SU-DHL-6 (cell line): ENCODE data around the gene SYT9.

Experiments
- H2AFZ ChIP-seq: fragments of 200-600 bp; sonication (generic); 2 replicates; pipeline ENCODE4 v1.6.1; 2014; ENCODE audit warnings: low read depth, mild to moderate bottlenecking, moderate library complexity, mixed read lengths, antibody characterized with exemption, low read length; ENCODE audit not compliant: severe bottlenecking
- H3F3A ChIP-seq: fragments of 200-600 bp; shearing (Covaris generic); 2 replicates; pipeline ENCODE4 v1.6.0; 2016; ENCODE audit warnings: antibody characterized with exemption, mild to moderate bottlenecking; ENCODE audit not compliant: insufficient read depth
- H3K27ac ChIP-seq: fragments of 200-600 bp; sonication (generic); 2 replicates; pipeline ENCODE4 v1.5.1; 2016; ENCODE audit warnings: low read depth, mild to moderate bottlenecking, low read length, moderate library complexity, mixed read lengths
- H3K27me3 ChIP-seq: fragments of 200-600 bp; sonication (generic), shearing (Covaris generic); 2 replicates; pipeline ENCODE4 v1.6.0; 2014; ENCODE audit warnings: mild to moderate bottlenecking, low read length
- H3K36me3 ChIP-seq: fragments of 200-600 bp; sonication (generic); 2 replicates; pipeline ENCODE4 v1.6.1; 2014; ENCODE audit warnings: mild to moderate bottlenecking, low read length, mixed read lengths
- H3K4me2 ChIP-seq: fragments of 300-600, 200-600 bp; shearing (Covaris generic), sonication (generic); 2 replicates; pipeline ENCODE4 v1.6.0; 2014; ENCODE audit warnings: low read length, low read depth, mild to moderate bottlenecking; ENCODE audit not compliant: poor library complexity, severe bottlenecking
- H3K4me3 ChIP-seq: fragments of 200-600 bp; sonication (generic); 2 replicates; pipeline ENCODE4 v1.5.1; 2014; ENCODE audit warnings: antibody characterized with exemption, low read length, mild to moderate bottlenecking, mixed read lengths; ENCODE audit not compliant: insufficient read depth, poor library complexity, severe bottlenecking
- H3K79me2 ChIP-seq: fragments of 200-600 bp; sonication (generic); 2 replicates; pipeline ENCODE4 v1.6.1; 2014; ENCODE audit warnings: mild to moderate bottlenecking, low read length, moderate library complexity; ENCODE audit not compliant: insufficient read depth
- H3K9ac ChIP-seq: fragments of 200-600 bp; sonication (generic); 2 replicates; pipeline ENCODE4 v1.7.0; 2014; ENCODE audit warnings: mild to moderate bottlenecking, low read length
- H3K9me2 ChIP-seq: fragments of 200-600 bp; sonication (generic); replicated peaks from 2 replicates; pipeline ENCODE4 v1.6.1; 2014; ENCODE audit warnings: low read length; ENCODE audit not compliant: insufficient read depth
- H3K9me3 ChIP-seq: fragments of 200-600 bp; sonication (generic); 2 replicates; pipeline ENCODE4 v1.6.1; 2014; ENCODE audit warnings: low read length, mixed read lengths; ENCODE audit not compliant: insufficient read depth
- H4K20me1 ChIP-seq: fragments of 200-600 bp; sonication (generic); 2 replicates; pipeline ENCODE4 v1.6.1; 2014; ENCODE audit warnings: low read depth, mild to moderate bottlenecking, antibody characterized with exemption, low read length, moderate library complexity, mixed read lengths
- EZH2phosphoT487 ChIP-seq: fragments of 200-600 bp; sonication (generic), shearing (Covaris generic); conservative IDR thresholded peaks from 2 replicates; pipeline ENCODE4 v1.6.1; 2018; ENCODE audit warnings: mild to moderate bottlenecking, antibody characterized with exemption, low read length, moderate library complexity, mixed read lengths
- TF ChIP-seq, protein P1 (sequence below): fragments of 200-600 bp; sonication (generic); IDR thresholded peaks from one replicate; pipeline ENCODE4 v1.5.1; 2017; ENCODE audit warnings: antibody characterized with exemption, mild to moderate bottlenecking, low read length, moderate library complexity; ENCODE audit not compliant: insufficient read depth, poor library complexity, severe bottlenecking

Gene SYT9

DNA sequence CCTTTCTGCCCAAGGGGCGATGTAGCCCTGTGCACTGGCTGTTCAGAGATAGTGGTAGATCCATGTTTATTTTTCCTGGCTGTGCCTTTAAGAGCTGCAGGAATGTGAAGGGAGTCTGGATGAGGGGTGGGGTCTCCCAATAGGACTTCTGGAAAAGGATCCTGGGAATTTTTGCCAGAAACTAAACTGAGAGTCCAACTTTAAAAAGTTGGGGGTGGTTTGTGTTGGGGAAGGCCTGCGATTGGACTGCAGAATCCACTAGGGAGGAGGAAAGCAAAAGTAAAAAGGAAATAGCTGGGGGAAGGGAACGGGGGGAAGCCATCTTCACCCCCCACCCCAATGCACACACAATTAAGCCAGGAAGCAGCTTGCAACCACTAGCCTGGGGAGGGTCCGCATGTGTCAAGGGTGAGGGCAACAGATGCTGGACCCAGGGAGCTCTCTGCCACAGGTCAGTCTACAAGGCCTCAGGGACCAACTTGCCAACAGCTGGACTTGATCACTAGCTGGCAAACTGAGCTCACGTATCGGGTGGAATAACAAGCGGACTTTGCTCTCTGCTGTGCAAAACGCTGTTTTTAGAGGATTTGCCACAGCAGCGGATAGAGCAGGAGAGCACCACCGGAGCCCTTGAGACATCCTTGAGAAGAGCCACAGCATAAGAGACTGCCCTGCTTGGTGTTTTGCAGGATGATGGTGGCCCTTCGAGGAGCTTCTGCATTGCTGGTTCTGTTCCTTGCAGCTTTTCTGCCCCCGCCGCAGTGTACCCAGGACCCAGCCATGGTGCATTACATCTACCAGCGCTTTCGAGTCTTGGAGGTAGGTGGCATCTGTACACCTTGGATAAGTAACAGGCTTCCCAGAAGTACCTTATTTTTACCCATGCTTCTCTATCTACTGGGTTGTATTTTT lies 233.7 kb downstream of the SYT9 start, which contains the start of gene OLFML1:
Gene OLFML1 (plus strand): TSS at position 321 of the 912 bp plus-strand sequence. CDS start 370 bp downstream, at position 691.
- Histone ChIP-seq H3K9me3 (no peaks in the 10 kb centered on the region), H3K9ac (no peak within 1 kb of the TSS), H4K20me1 (no peaks in the 10 kb centered on the region), H3K9me2 (no peaks in the 10 kb centered on the region), H3K27me3 (no peaks in the 10 kb centered on the region), H3K36me3 (no peaks in the 10 kb centered on the region), H3K4me2 (no peak within 1 kb of the TSS), H3F3A (no peaks in the 10 kb centered on the region), H3K4me3 (no peak within 1 kb of the TSS), H3K79me2 (no peaks in the 10 kb centered on the region), H2AFZ (no peak within 1 kb of the TSS), H3K27ac (no peak within 1 kb of the TSS)
- no peak for TF ChIP-seq EZH2phosphoT487

DNA sequence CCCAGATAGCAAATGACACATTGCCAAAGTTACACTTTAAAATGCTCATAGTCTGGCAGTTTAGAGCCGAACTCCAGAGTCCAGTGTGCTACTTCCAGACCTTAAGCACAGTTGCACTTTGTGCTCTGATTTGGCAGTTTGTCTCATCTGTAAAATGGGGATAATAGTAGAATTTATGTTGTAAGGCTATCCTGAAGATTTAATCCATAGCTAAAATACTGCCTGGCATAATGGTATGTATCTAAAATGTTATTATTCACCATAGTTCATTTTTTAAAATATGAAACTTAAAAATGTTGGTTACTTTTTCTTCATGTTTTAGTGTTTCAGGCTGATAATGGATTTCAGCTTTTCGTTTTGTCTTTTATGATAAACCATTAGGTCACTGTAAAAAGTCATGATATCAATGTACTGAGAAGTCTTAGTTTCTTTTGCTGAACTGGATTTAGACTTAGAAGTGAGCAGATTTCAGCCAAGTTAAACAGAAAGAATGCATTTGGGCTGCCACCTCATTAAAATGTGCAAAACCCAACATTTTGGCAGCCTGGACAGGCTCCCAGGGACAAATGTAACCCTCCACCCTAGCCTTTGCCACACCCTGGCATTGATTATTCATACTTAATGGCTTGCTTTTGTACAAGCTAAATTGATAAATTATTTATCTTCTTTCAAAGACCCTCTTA lies 234.5 kb downstream of the SYT9 start:
- H3K27me3 ChIP-seq, result no peaks in the 10 kb centered on the region
- H4K20me1 ChIP-seq, result no peaks in the 10 kb centered on the region
- H3K9ac ChIP-seq, result no peak overlapping the region
- no peaks in the 10 kb centered on the region for H3K79me2 ChIP-seq
- H3K27ac ChIP-seq, result no peak overlapping the region
- H3K9me2 ChIP-seq, result no peaks in the 10 kb centered on the region
- H3K4me2 ChIP-seq, result no peak overlapping the region
- H3K9me3 ChIP-seq, result no peaks in the 10 kb centered on the region
- no peak overlapping the region for H2AFZ ChIP-seq
- H3K4me3 ChIP-seq, result no peak overlapping the region
- H3F3A ChIP-seq, result no peaks in the 10 kb centered on the region
- H3K36me3 ChIP-seq, result no peaks in the 10 kb centered on the region
- TF ChIP-seq, protein P1, sequence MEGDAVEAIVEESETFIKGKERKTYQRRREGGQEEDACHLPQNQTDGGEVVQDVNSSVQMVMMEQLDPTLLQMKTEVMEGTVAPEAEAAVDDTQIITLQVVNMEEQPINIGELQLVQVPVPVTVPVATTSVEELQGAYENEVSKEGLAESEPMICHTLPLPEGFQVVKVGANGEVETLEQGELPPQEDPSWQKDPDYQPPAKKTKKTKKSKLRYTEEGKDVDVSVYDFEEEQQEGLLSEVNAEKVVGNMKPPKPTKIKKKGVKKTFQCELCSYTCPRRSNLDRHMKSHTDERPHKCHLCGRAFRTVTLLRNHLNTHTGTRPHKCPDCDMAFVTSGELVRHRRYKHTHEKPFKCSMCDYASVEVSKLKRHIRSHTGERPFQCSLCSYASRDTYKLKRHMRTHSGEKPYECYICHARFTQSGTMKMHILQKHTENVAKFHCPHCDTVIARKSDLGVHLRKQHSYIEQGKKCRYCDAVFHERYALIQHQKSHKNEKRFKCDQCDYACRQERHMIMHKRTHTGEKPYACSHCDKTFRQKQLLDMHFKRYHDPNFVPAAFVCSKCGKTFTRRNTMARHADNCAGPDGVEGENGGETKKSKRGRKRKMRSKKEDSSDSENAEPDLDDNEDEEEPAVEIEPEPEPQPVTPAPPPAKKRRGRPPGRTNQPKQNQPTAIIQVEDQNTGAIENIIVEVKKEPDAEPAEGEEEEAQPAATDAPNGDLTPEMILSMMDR, result no peak
- no peak for TF ChIP-seq EZH2phosphoT487

DNA sequence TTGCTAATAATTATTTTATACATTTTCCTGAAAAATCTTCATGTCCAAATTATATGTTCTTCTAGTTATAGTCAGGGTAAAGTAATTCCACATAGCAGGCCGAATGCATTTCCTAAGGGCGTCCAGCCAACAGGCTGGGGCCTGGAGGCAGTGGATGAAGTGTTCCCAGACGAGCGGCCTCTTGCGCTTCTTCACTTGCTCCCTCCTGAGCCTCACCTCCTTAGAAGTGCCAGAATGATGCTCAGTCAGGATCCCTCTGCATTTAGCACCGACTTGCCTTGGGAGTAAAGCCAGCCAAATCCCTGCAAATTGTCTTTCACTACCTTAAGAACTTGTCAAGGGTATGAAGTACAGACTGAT lies 235.1 kb downstream of the SYT9 start:
- Histone ChIP-seq H3K4me3 (no peak overlapping the region), H3F3A (no peaks in the 10 kb centered on the region), H3K36me3 (no peaks in the 10 kb centered on the region), H3K79me2 (no peaks in the 10 kb centered on the region), H3K9me3 (no peaks in the 10 kb centered on the region), H4K20me1 (no peaks in the 10 kb centered on the region), H3K4me2 (no peak overlapping the region), H3K9ac (no peak overlapping the region), H3K27me3 (no peaks in the 10 kb centered on the region), H2AFZ (no peak overlapping the region), H3K9me2 (no peaks in the 10 kb centered on the region), H3K27ac (no peak overlapping the region)
- TF ChIP-seq, protein P1, result no peak
- TF ChIP-seq EZH2phosphoT487, result no peak

DNA sequence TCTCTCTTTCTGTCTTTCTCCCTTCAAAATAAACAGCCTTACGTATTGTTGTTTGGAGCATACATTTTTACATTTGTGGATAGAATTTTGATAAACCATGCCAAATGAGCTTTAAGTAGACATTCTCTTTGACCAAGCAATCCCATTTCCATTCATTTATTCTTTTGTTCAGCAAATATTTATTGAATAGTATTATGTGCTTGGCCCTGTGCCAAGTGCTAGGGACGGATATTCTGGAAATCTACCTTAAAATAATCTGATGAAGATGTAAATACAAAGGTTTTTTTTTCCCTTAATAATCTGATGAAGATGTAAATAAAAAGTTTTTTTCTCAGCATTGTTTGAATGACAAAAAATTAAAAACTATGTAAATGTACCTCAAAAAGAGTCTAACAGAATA lies 235.7 kb downstream of the SYT9 start:
- no peak overlapping the region for H2AFZ ChIP-seq
- H3F3A ChIP-seq, result no peaks in the 10 kb centered on the region
- H3K36me3 ChIP-seq, result no peaks in the 10 kb centered on the region
- H3K27ac ChIP-seq, result no peak overlapping the region
- H3K27me3 ChIP-seq, result no peaks in the 10 kb centered on the region
- H3K9ac ChIP-seq, result no peak overlapping the region
- TF ChIP-seq EZH2phosphoT487, result no peak
- TF ChIP-seq, protein P1, result no peak
- H3K4me3 ChIP-seq, result no peak overlapping the region
- no peaks in the 10 kb centered on the region for H3K9me2 ChIP-seq
- no peaks in the 10 kb centered on the region for H3K79me2 ChIP-seq
- H3K4me2 ChIP-seq, result no peak overlapping the region
- H4K20me1 ChIP-seq, result no peaks in the 10 kb centered on the region
- H3K9me3 ChIP-seq, result no peaks in the 10 kb centered on the region
